Stimulated activated CD4-positive, alpha-beta T cell treated with anti-CD3 and anti-CD28 coated beads, Interleukin-4, amount 100 ng/mL, for 4 hours (primary cell): ENCODE data around the gene CSRNP3.

Experiments
- DNase-seq, 2 experiments: peaks; one replicate each; pipeline ENCODE4 v3.0.0-alpha.2; 2020

The CSRNP3 gene

DNA sequence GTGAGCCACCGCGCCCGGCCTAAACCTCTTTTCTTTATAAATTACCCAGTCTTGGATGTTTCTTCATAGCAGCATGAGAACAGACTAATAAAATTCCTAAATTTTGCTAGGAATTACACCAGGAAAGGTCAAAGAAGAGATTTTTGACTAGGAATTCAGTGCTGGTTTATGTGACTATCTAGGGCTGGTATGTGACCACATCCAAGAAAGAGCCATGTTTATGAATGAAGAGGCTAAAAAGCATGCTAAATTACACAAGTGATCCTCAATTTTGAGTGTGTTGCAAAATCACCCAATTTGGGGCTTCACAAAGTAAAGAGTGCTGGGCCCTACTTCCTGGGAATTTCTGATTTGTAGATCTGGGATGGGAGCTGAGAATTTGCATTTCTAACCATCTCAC is 123.6 kb downstream of the CSRNP3 start:
- no peak for DNase-seq

- no peak for DNase-seq
Observed at GRCh38 chr2:165594231-165594934, 124.9 kb downstream of the CSRNP3 start.

DNA sequence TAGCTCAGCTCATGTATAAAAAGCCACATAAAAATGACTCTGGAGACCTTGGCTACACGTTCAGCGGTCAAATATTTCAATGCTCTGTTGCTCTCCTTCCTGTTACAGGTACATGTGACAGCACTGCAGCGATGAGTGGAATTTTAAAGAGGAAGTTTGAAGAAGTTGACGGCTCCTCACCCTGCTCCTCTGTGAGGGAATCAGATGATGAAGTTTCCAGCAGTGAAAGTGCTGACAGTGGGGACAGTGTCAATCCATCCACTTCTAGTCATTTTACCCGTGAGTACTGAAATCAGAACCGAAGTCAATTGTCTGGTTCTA is 125.4 kb downstream of the CSRNP3 start:
- no peak for DNase-seq

DNA sequence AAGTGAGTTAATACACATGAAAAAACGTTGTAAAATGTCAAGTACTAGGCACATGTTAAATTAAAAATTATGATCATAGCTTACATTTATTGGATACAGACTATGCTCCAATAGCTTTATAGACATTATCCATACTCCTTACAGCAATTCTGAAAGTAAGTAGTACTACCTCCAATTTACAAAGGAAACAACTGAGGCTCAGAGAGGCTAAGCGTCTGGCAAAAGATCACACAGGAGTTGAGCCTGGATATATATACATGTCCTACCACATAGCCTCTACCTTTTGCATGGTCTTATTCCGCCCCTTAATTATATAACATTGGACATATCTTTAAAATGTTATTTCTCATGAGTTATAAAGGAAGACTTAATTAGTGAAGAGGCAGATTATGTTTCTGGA is 127.3 kb downstream of the CSRNP3 start:
- DNase-seq: no peak

GRCh38 chr2:165601065-165601830 is 131.8 kb downstream of the CSRNP3 start:
- DNase-seq: no peak

GRCh38 chr2:165601928-165602521 is 132.5 kb downstream of the CSRNP3 start:
- no peak for DNase-seq

- no peak for DNase-seq
Observed at GRCh38 chr2:165609672-165610071, 140.2 kb downstream of the CSRNP3 start.

- DNase-seq: no peak
Observed at GRCh38 chr2:165610591-165611029, 141.1 kb downstream of the CSRNP3 start.

- no peak for DNase-seq
Observed at GRCh38 chr2:165617741-165618481, 148.4 kb downstream of the CSRNP3 start.

DNA sequence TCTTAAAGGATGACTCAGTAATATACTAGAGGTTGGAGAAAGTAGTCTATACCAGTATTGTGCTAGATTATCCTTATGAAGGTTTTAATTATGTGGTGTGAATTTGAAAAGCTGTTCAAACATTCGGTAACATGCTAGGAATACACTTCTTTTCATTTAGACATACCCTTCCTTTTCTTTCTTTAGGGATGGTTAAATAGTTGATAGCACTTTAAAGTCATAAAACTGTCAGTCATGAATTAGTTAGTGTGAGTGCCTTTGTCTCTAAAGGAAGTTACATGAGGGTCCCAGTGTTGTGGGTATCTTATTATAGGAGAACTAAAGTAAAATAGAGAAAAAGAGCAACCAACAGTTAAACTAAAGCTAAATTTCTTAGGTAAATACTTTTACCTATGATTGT is 149.3 kb downstream of the CSRNP3 start:
- DNase-seq: no peak

GRCh38 chr2:165621086-165621560 is 151.6 kb downstream of the CSRNP3 start:
- DNase-seq: no peak

- no peak for DNase-seq
Observed at GRCh38 chr2:165623161-165623560, 153.7 kb downstream of the CSRNP3 start.

GRCh38 chr2:165623783-165624469 is 154.4 kb downstream of the CSRNP3 start:
- no peak for DNase-seq

- DNase-seq: no peak
Observed at GRCh38 chr2:165624470-165624800, 154.9 kb downstream of the CSRNP3 start.

- no peak for DNase-seq
Observed at GRCh38 chr2:165627470-165627869, 158.0 kb downstream of the CSRNP3 start.

- DNase-seq: no peak
Observed at GRCh38 chr2:165629776-165630175, 160.3 kb downstream of the CSRNP3 start.

GRCh38 chr2:165630236-165630635 is 160.7 kb downstream of the CSRNP3 start:
- no peak for DNase-seq

- DNase-seq: no peak
Observed at GRCh38 chr2:165631089-165631488, 161.6 kb downstream of the CSRNP3 start.

DNA sequence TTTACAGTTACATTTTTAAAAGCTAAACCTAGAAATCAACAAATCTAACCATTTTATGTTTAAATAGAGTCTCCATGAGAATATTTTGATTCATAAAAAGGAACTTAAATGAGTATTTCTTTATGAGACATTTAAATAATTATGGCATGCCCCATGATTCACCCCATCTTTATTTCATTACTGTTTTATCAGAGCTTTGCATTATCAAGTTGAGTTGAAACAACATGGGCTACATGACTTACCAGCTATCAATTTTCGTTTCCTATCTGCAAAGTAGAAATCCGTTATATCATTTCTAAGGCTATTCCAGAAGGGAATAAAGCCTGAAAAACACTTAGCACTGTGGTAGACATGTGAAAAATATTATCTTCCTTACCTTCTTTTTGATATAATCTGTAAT is 163.1 kb downstream of the CSRNP3 start:
- no peak for DNase-seq

DNA sequence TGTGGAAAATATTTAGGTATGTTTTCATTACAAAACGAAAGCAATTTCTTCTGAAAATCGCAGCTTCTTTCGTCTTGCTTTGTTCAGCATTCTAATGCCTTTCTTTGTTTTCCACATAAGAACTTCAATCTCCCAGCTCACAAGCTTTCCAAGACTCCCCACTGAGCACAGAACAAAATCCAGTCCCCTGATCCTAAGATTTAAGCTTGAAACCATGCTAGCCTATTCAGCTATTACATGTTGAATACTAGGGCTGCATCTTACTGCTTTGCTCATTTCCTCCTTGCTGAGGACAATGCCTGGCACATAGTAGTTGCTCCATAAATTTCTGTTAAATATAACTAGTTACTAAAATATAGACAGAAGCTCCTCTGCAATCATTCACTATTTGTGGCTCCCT is 163.9 kb downstream of the CSRNP3 start:
- DNase-seq: no peak

DNA sequence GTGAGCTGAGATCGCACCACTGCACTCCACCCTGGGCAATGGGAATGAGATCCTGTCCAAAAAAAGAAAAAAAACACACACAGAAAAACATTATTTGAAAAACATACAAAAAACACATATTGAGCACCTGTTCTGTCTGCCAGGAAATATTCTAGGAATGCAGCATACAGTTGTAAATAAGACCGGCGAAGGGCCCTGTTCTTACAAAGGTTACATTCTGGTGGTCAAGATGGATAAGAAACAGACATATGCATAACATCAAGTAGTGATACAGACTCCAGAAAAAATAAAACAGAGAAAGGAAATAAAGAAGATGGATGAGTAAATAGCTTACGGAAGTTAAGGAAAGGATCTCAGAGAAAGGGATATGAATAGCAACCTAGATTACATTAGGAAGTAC is 164.8 kb downstream of the CSRNP3 start:
- DNase-seq: no peak

- no peak for DNase-seq
Observed at GRCh38 chr2:165634855-165635254, 165.4 kb downstream of the CSRNP3 start.

- no peak for DNase-seq
Observed at GRCh38 chr2:165635532-165635931, 166.0 kb downstream of the CSRNP3 start.
